IMR-90 (cell line): Measurements from ENCODE around the gene ST3GAL5. TPM values are rescaled to one million over a fixed set of nuclear protein-coding genes. Genes with fewer than 3 reads are reported as not detected.

ENCODE experiments used
- ATAC-seq: fragments of 200-7000 bp; cut with Tn5 transposase; 2 replicates; pipeline ENCODE4 v1.9.1; 2020; ENCODE audit warnings: low read depth, mild to moderate bottlenecking, moderate library complexity
- BruUV-seq: library from RNA; stranded (reverse); fragments of 400-500 nt; replicated peaks from 2 replicates; lab custom pipeline; 2021; lab: Mats Ljungman, UMichigan
- CTCF ChIA-PET: fragments of 300-600 bp; formaldehyde crosslinking; extraction: SDS; loops from one replicate; lab custom pipeline; 2021; ENCODE audit warnings: antibody characterized with exemption; lab: Yijun Ruan, JAX
- POLR2A ChIA-PET: fragments of 300-600 bp; sonication (Branson Sonifier 250); formaldehyde crosslinking; loops from one replicate; lab custom pipeline; 2022; ENCODE audit warnings: antibody characterized with exemption; ENCODE audit not compliant: unreplicated experiment; lab: Charles Lee
- DNase-seq: peaks from one replicate; pipeline ENCODE4 v3.0.0; 2013
- H2AFZ ChIP-seq: replicated peaks from 2 replicates; pipeline ENCODE3; 2013; ENCODE audit warnings: low read length, mild to moderate bottlenecking; ENCODE audit not compliant: poor library complexity
- H2AK5ac ChIP-seq: 2 replicates; pipeline ENCODE4 v1.6.1; 2013; ENCODE audit warnings: low read depth, low read length, inconsistent platforms
- H2AK9ac ChIP-seq: replicated peaks from 2 replicates; pipeline ENCODE3; 2013; ENCODE audit warnings: mild to moderate bottlenecking, low read depth, low read length, moderate library complexity; ENCODE audit not compliant: poor library complexity
- H2BK120ac ChIP-seq: 2 replicates; pipeline ENCODE4 v1.6.1; 2013; ENCODE audit warnings: low read depth, low read length, inconsistent platforms
- H2BK15ac ChIP-seq: 3 replicates; pipeline ENCODE4 v1.6.1; 2013; ENCODE audit warnings: low read depth, low read length, inconsistent platforms
- H2BK20ac ChIP-seq: 2 replicates; pipeline ENCODE4 v1.6.1; 2013; ENCODE audit warnings: low read depth, mild to moderate bottlenecking, inconsistent platforms, low read length, moderate library complexity
- H2BK5ac ChIP-seq: 2 replicates; pipeline ENCODE4 v1.6.1; 2013; ENCODE audit warnings: mild to moderate bottlenecking, low read depth, low read length, inconsistent platforms; ENCODE audit not compliant: poor library complexity, severe bottlenecking
- H3K14ac ChIP-seq: replicated peaks from 2 replicates; pipeline ENCODE4 v1.6.1; 2013; ENCODE audit warnings: low read depth, low read length, inconsistent platforms
- H3K18ac ChIP-seq: 2 replicates; pipeline ENCODE4 v1.6.1; 2013; ENCODE audit warnings: low read depth, low read length, control low read depth
- H3K23ac ChIP-seq: 2 replicates; pipeline ENCODE4 v1.6.1; 2013; ENCODE audit warnings: low read depth, low read length, inconsistent platforms
- H3K27ac ChIP-seq: 2 replicates; pipeline ENCODE4 v1.5.1; 2013; ENCODE audit warnings: mild to moderate bottlenecking, control low read depth, low read length; ENCODE audit not compliant: insufficient read depth
- H3K27me3 ChIP-seq: 2 replicates; pipeline ENCODE4 v1.6.1; 2013; ENCODE audit warnings: low read length; ENCODE audit not compliant: control insufficient read depth, insufficient read depth
- H3K36me3 ChIP-seq: 2 replicates; pipeline ENCODE4 v1.6.1; 2013; ENCODE audit warnings: low read length, mixed read lengths; ENCODE audit not compliant: control insufficient read depth, insufficient read depth
- H3K4ac ChIP-seq: 2 replicates; pipeline ENCODE4 v1.6.1; 2013; ENCODE audit warnings: low read depth, low read length, inconsistent platforms
- H3K4me1 ChIP-seq: 2 replicates; pipeline ENCODE4 v1.6.1; 2013; ENCODE audit warnings: low read length, mixed read lengths; ENCODE audit not compliant: control insufficient read depth, insufficient read depth
- H3K4me2 ChIP-seq: 2 replicates; pipeline ENCODE4 v1.6.1; 2013; ENCODE audit warnings: low read depth, mild to moderate bottlenecking, control low read depth, low read length, moderate library complexity
- H3K4me3 ChIP-seq: 2 replicates; pipeline ENCODE4 v1.5.1; 2013; ENCODE audit warnings: low read depth, mild to moderate bottlenecking, control low read depth, low read length, moderate library complexity; ENCODE audit not compliant: insufficient read depth
- H3K56ac ChIP-seq: 2 replicates; pipeline ENCODE4 v1.6.1; 2013; ENCODE audit warnings: low read length, inconsistent platforms; ENCODE audit not compliant: insufficient read depth; ENCODE audit errors: extremely low read depth
- H3K79me1 ChIP-seq, 2 experiments: 2 replicates each; pipeline ENCODE4 v1.6.1; 2013; ENCODE audit warnings: low read length in 2 of 2, inconsistent platforms in 1 of 2, low read depth in 1 of 2
- H3K9ac ChIP-seq: 2 replicates; pipeline ENCODE4 v1.6.1; 2013; ENCODE audit warnings: low read depth, low read length, control low read depth
- H3K9me1 ChIP-seq: 2 replicates; pipeline ENCODE4 v1.6.1; 2013; ENCODE audit warnings: low read length, inconsistent platforms; ENCODE audit not compliant: insufficient read depth
- H3K9me3 ChIP-seq: 2 replicates; pipeline ENCODE4 v1.6.1; 2013; ENCODE audit warnings: low read length; ENCODE audit not compliant: control insufficient read depth, insufficient read depth
- H4K20me1 ChIP-seq: 2 replicates; pipeline ENCODE4 v1.6.1; 2013; ENCODE audit warnings: low read length, inconsistent platforms; ENCODE audit not compliant: insufficient read depth
- H4K5ac ChIP-seq: 2 replicates; pipeline ENCODE4 v1.6.1; 2013; ENCODE audit warnings: mild to moderate bottlenecking, low read depth, low read length, control low read depth
- H4K8ac ChIP-seq, 2 experiments: 2 replicates each; pipeline ENCODE4 v1.6.1; 2013; ENCODE audit warnings: low read depth in 2 of 2, low read length in 2 of 2, control low read depth in 1 of 2, inconsistent platforms in 1 of 2
- H4K91ac ChIP-seq: 2 replicates; pipeline ENCODE4 v1.6.1; 2013; ENCODE audit warnings: low read depth, low read length, inconsistent platforms; ENCODE audit not compliant: insufficient read depth
- CEBPB ChIP-seq: IDR thresholded peaks from 2 replicates; pipeline ENCODE4 v1.6.1; 2012; ENCODE audit warnings: low read depth, low read length, improper control_type of control experiment
- CHD1 ChIP-seq: IDR thresholded peaks from 2 replicates; pipeline ENCODE4 v1.6.1; 2012; ENCODE audit warnings: low read depth, low read length, improper control_type of control experiment
- ELK1 ChIP-seq: fragments of 150-350 bp; IDR thresholded peaks from 2 replicates; pipeline ENCODE4 v1.6.1; 2016; ENCODE audit warnings: low read depth, mild to moderate bottlenecking, low read length, moderate library complexity, borderline replicate concordance
- FOS ChIP-seq: fragments of 150-350 bp; IDR thresholded peaks from 2 replicates; pipeline ENCODE4 v1.6.1; 2016; ENCODE audit warnings: low read depth, low read length
- MAFK ChIP-seq: IDR thresholded peaks from 2 replicates; pipeline ENCODE4 v1.6.1; 2012; ENCODE audit warnings: low read depth, low read length, improper control_type of control experiment
- POLR2A ChIP-seq: IDR thresholded peaks from 2 replicates; pipeline ENCODE4 v1.6.1; 2012; ENCODE audit warnings: mild to moderate bottlenecking, low read depth, low read length
- RAD21 ChIP-seq: IDR thresholded peaks from 2 replicates; pipeline ENCODE4 v1.6.1; 2012; ENCODE audit warnings: low read length, improper control_type of control experiment
- RCOR1 ChIP-seq: IDR thresholded peaks from 2 replicates; pipeline ENCODE4 v1.6.1; 2012; ENCODE audit warnings: mild to moderate bottlenecking, low read length, improper control_type of control experiment; ENCODE audit not compliant: insufficient replicate concordance
- RFX5 ChIP-seq: IDR thresholded peaks from 2 replicates; pipeline ENCODE4 v1.8.0; 2012; ENCODE audit warnings: low read depth, mild to moderate bottlenecking, low read length, moderate library complexity
- WGBS, 2 experiments: methylation state at CpG; one replicate each; pipeline versions ENCODE4 v1.1.5 to v1.1.7; 2013; ENCODE audit warnings: missing lambda C conversion rate in 2 of 2; ENCODE audit not compliant: insufficient read length in 1 of 2; ENCODE audit errors: extremely low coverage in 2 of 2; 5-methylcytosine and 5-hydroxymethylcytosine counted together
- dilution Hi-C: fragments of 300-500 bp; cut with HindIII; formaldehyde crosslinking; loops from one replicate; pipeline ENCODE4 v1.14.3; 2018; ENCODE audit warnings: low sequenced_read_pairs; ENCODE audit not compliant: unreplicated experiment
- in situ Hi-C: fragments of 300-500 bp; cut with MboI; formaldehyde crosslinking; loops from 3 replicates; pipeline ENCODE4 v1.14.3; 2019; ENCODE audit warnings: low sequenced_read_pairs, inconsistent platforms, mixed read lengths
- intact Hi-C: fragments of 100-400 bp; cut with micrococcal nuclease; formaldehyde crosslinking; loops from 2 replicates; pipeline ENCODE4 v1.10.0; 2022
- polyA plus RNA-seq, 3 experiments: library from polyadenylated mRNA; depleted of rRNA; stranded (reverse); fragments of >200 nt; gene quantifications; 2 replicates each; pipeline ENCODE4 v1.2.3, GENCODE V29; 2012; ENCODE audit warnings: low replicate concordance in 1 of 3
- total RNA-seq: library from RNA; depleted of rRNA; stranded (reverse); fragments of >200 nt; gene quantifications from 2 replicates; pipeline ENCODE4 v1.2.3, GENCODE V29; 2012
- TF ChIP-seq, protein P1 (sequence below): fragments of 150-350 bp; IDR thresholded peaks from 2 replicates; pipeline ENCODE4 v1.6.1; 2017; ENCODE audit warnings: mild to moderate bottlenecking, antibody characterized with exemption, low read length, low read depth

The ST3GAL5 gene
- total and polyA plus RNA-seq, 2 of the 4 experiments (the other 2 are of a cell fraction) = 16.8 to 21.0 TPM

- Histone ChIP-seq H2BK5ac (peak overlapping the region; percentile 3), H4K91ac (peak overlapping the region; percentile 60), H3K4me3 (no peak overlapping the region), H3K4me1 (peaks cover 9% of the 10 kb centered on the region), H3K4ac (0 out of 2 replicates have a peak overlapping the region, but pooled peaks have one; percentile 26), H4K8ac (peak overlapping the region in 1 of 2 experiments; percentile 14; a peak in 1 of 4 replicates), H2BK15ac (0 out of 3 replicates have a peak overlapping the region, but pooled peaks have one; percentile 63), H4K20me1 (no peaks in the 10 kb centered on the region), H3K9me1 (peaks cover 14% of the 10 kb centered on the region), H2AFZ (no peak overlapping the region), H3K36me3 (no peaks in the 10 kb centered on the region), H2BK20ac (0 out of 2 replicates have a peak overlapping the region, but pooled peaks have one; percentile 47), H3K79me1 (no peaks in the 10 kb centered on the region), H4K5ac (no peak overlapping the region), H3K4me2 (no peak overlapping the region), H2AK5ac (peak overlapping the region; percentile 38), H3K27ac (no peak overlapping the region), H3K9ac (no peak overlapping the region), H3K9me3 (peaks cover 4% of the 10 kb centered on the region), H3K56ac (no peak overlapping the region), H3K14ac (no peak overlapping the region), H2AK9ac (no peak overlapping the region), H3K27me3 (no peaks in the 10 kb centered on the region), H3K23ac (no peak overlapping the region), H2BK120ac (peak overlapping the region; percentile 43), H3K18ac (peak overlapping the region; percentile 3; the same call in 1 of the 2 replicates)
- WGBS, 2 experiments = 100% methylated on average over 2 of the region's 5 CpGs; no CpG with 5 or more reads in 1 of the 2 experiments
- no TSS peak for BruUV-seq
- DNase-seq (no peak), ATAC-seq (no peak)
- TF ChIP-seq RCOR1 = no peak
- no peak for TF ChIP-seq ELK1
- TF ChIP-seq RAD21 = no peak
- TF ChIP-seq, protein P1, sequence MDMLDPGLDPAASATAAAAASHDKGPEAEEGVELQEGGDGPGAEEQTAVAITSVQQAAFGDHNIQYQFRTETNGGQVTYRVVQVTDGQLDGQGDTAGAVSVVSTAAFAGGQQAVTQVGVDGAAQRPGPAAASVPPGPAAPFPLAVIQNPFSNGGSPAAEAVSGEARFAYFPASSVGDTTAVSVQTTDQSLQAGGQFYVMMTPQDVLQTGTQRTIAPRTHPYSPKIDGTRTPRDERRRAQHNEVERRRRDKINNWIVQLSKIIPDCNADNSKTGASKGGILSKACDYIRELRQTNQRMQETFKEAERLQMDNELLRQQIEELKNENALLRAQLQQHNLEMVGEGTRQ = no peak
- TF ChIP-seq CHD1 = no peak
- TF ChIP-seq FOS = no peak
- no peak for TF ChIP-seq CEBPB
- TF ChIP-seq RFX5 = no peak
- no peak for TF ChIP-seq MAFK
- TF ChIP-seq POLR2A = no peak
- in situ Hi-C loops (no loop called here), intact Hi-C loops (no loop called here), dilution Hi-C loops (no loop called here)
- POLR2A ChIA-PET = no interaction called here
- CTCF ChIA-PET = interaction anchor here (0.9 kb wide), 1 partner anchor 73 kb away, joined by 3 read pairs; no protein-coding TSS in a partner anchor
Measured at GRCh38 chr2:85801871-85802270, 86.9 kb downstream of the ST3GAL5 start.
